UCSD-AML1 (cell line): ENCODE results near the gene RESF1.

Experiments used
- DNase-seq: peaks from one replicate; lab custom pipeline; 2025; ENCODE audit not compliant: unreplicated experiment; lab: John Stamatoyannopoulos, UW

The RESF1 gene

GRCh38 chr12:31958569-31959160, 550 bp upstream of the RESF1 start:
- no peak for DNase-seq

GRCh38 chr12:31959701-31960391, 631 bp downstream of the RESF1 start:
- DNase-seq = peak; percentile 74

- DNase-seq = no peak
These were observed 1.9 kb downstream of the RESF1 start for GRCh38 chr12:31961137-31961536.

- DNase-seq = no peak
These were observed 2.9 kb downstream of the RESF1 start for GRCh38 chr12:31962076-31962475.

GRCh38 chr12:31964280-31964679, 5.1 kb downstream of the RESF1 start:
- no peak for DNase-seq

- no peak for DNase-seq
These were observed 5.9 kb downstream of the RESF1 start for GRCh38 chr12:31965090-31965489.

- DNase-seq = no peak
These were observed 7.5 kb downstream of the RESF1 start for GRCh38 chr12:31966558-31967205.

- DNase-seq = no peak
These were observed 8.3 kb downstream of the RESF1 start for GRCh38 chr12:31967539-31967938.

- no peak for DNase-seq
These were observed 11.0 kb downstream of the RESF1 start for GRCh38 chr12:31970199-31970598.

- DNase-seq = no peak
These were observed 14.6 kb downstream of the RESF1 start for GRCh38 chr12:31973818-31974217.

- DNase-seq = no peak
These were observed 15.5 kb downstream of the RESF1 start for GRCh38 chr12:31974673-31975072.

- no peak for DNase-seq
These were observed 25.8 kb downstream of the RESF1 start for GRCh38 chr12:31984806-31985591.

GRCh38 chr12:31985832-31986231, 26.6 kb downstream of the RESF1 start:
- no peak for DNase-seq

- no peak for DNase-seq
These were observed 30.6 kb downstream of the RESF1 start for GRCh38 chr12:31989571-31990362.

GRCh38 chr12:31991146-31991545, 31.9 kb downstream of the RESF1 start:
- DNase-seq = no peak

- no peak for DNase-seq
These were observed 32.6 kb downstream of the RESF1 start for GRCh38 chr12:31991815-31992214.

- no peak for DNase-seq
These were observed 40.5 kb downstream of the RESF1 start for GRCh38 chr12:31999692-32000091.

- no peak for DNase-seq
These were observed 41.3 kb downstream of the RESF1 start for GRCh38 chr12:32000373-32001005.

- no peak for DNase-seq
These were observed 43.8 kb downstream of the RESF1 start for GRCh38 chr12:32002848-32003493.

- no peak for DNase-seq
These were observed 44.4 kb downstream of the RESF1 start for GRCh38 chr12:32003654-32004053.
